Measurements from ENCODE around the gene SLC7A1. TPM values are rescaled to one million over a fixed set of nuclear protein-coding genes. Genes with fewer than 3 reads are reported as not detected.

Gene SLC7A1
- total and polyA plus RNA-seq, 2 donors (not counting 1 experiment from before 2014, with no cell fraction given), result 15.4 to 26.6 TPM

GRCh38 chr13:29515372-29515771, 80.1 kb downstream of the SLC7A1 start:
- Histone ChIP-seq H3K4me1 (ENCODE audit: control insufficient read depth, extremely low read depth, insufficient read depth, low read length) (peaks cover 3% of the 10 kb centered on the region), H3K4me2 (ENCODE audit: extremely low read depth, insufficient read depth, low read length) (no peak overlapping the region), H3K9ac (ENCODE audit: insufficient read depth, low read length) (no peak overlapping the region), H3K9me3 (ENCODE audit: control insufficient read depth, insufficient read depth, low read depth, low read length) (no peaks in the 10 kb centered on the region), H3K27me3 (ENCODE audit: control insufficient read depth, insufficient read depth, low read length) (no peaks in the 10 kb centered on the region), H3K27ac (ENCODE audit: insufficient read depth, low read length) (no peak overlapping the region), H4K20me1 (ENCODE audit: control insufficient read depth, extremely low read depth, insufficient read depth, low read length) (no peaks in the 10 kb centered on the region), H3K36me3 (ENCODE audit: control insufficient read depth, insufficient read depth, low read length) (peaks cover 16% of the 10 kb centered on the region), H2AFZ (ENCODE audit: low read length) (no peak overlapping the region), H3K79me2 (ENCODE audit: control insufficient read depth, insufficient read depth, low read length) (no peaks in the 10 kb centered on the region), H3K4me3 (replicated peaks in 1 of 4; ENCODE audit: control extremely low read depth in 1 of 4, insufficient read depth in 1 of 4, low read depth in 3 of 4, low read length in 4 of 4) (no peak overlapping the region)
- no peak for DNase-seq (ENCODE audit: low read depth in 2 of 2)
- TF ChIP-seq, protein P1, sequence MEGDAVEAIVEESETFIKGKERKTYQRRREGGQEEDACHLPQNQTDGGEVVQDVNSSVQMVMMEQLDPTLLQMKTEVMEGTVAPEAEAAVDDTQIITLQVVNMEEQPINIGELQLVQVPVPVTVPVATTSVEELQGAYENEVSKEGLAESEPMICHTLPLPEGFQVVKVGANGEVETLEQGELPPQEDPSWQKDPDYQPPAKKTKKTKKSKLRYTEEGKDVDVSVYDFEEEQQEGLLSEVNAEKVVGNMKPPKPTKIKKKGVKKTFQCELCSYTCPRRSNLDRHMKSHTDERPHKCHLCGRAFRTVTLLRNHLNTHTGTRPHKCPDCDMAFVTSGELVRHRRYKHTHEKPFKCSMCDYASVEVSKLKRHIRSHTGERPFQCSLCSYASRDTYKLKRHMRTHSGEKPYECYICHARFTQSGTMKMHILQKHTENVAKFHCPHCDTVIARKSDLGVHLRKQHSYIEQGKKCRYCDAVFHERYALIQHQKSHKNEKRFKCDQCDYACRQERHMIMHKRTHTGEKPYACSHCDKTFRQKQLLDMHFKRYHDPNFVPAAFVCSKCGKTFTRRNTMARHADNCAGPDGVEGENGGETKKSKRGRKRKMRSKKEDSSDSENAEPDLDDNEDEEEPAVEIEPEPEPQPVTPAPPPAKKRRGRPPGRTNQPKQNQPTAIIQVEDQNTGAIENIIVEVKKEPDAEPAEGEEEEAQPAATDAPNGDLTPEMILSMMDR (conservative IDR thresholded peaks at IDR 0.05 in 1 of 2, IDR thresholded peaks at IDR 0.05 in 1 of 2; ENCODE audit: low read depth in 1 of 2, low read length in 2 of 2), result no peak

- Histone ChIP-seq H3K79me2 (ENCODE audit: control insufficient read depth, insufficient read depth, low read length) (no peaks in the 10 kb centered on the region), H3K9me3 (ENCODE audit: control insufficient read depth, insufficient read depth, low read depth, low read length) (no peaks in the 10 kb centered on the region), H3K36me3 (ENCODE audit: control insufficient read depth, insufficient read depth, low read length) (peaks cover 16% of the 10 kb centered on the region), H3K4me1 (ENCODE audit: control insufficient read depth, extremely low read depth, insufficient read depth, low read length) (peaks cover 3% of the 10 kb centered on the region), H3K27me3 (ENCODE audit: control insufficient read depth, insufficient read depth, low read length) (no peaks in the 10 kb centered on the region), H2AFZ (ENCODE audit: low read length) (no peak overlapping the region), H3K9ac (ENCODE audit: insufficient read depth, low read length) (no peak overlapping the region), H3K4me2 (ENCODE audit: extremely low read depth, insufficient read depth, low read length) (no peak overlapping the region), H4K20me1 (ENCODE audit: control insufficient read depth, extremely low read depth, insufficient read depth, low read length) (no peaks in the 10 kb centered on the region), H3K27ac (ENCODE audit: insufficient read depth, low read length) (no peak overlapping the region), H3K4me3 (replicated peaks in 1 of 4; ENCODE audit: control extremely low read depth in 1 of 4, insufficient read depth in 1 of 4, low read depth in 3 of 4, low read length in 4 of 4) (no peak overlapping the region)
- no peak for DNase-seq (ENCODE audit: low read depth in 2 of 2)
- TF ChIP-seq EZH2 (IDR thresholded peaks at IDR 0.05; ENCODE audit: low read length, missing control alignments), result no peak
- TF ChIP-seq, protein P1 (conservative IDR thresholded peaks at IDR 0.05 in 1 of 2, IDR thresholded peaks at IDR 0.05 in 1 of 2; ENCODE audit: low read depth in 1 of 2, low read length in 2 of 2), result no peak
Measured at GRCh38 chr13:29514720-29515310, 80.7 kb downstream of the SLC7A1 start.

- Histone ChIP-seq H3K27me3 (ENCODE audit: control insufficient read depth, insufficient read depth, low read length) (no peaks in the 10 kb centered on the region), H3K27ac (ENCODE audit: insufficient read depth, low read length) (no peak overlapping the region), H3K4me3 (replicated peaks in 1 of 4; ENCODE audit: control extremely low read depth in 1 of 4, insufficient read depth in 1 of 4, low read depth in 3 of 4, low read length in 4 of 4) (no peak overlapping the region), H3K9me3 (ENCODE audit: control insufficient read depth, insufficient read depth, low read depth, low read length) (no peaks in the 10 kb centered on the region), H2AFZ (ENCODE audit: low read length) (no peak overlapping the region), H3K4me2 (ENCODE audit: extremely low read depth, insufficient read depth, low read length) (no peak overlapping the region), H4K20me1 (ENCODE audit: control insufficient read depth, extremely low read depth, insufficient read depth, low read length) (no peaks in the 10 kb centered on the region), H3K4me1 (ENCODE audit: control insufficient read depth, extremely low read depth, insufficient read depth, low read length) (peaks cover 3% of the 10 kb centered on the region), H3K79me2 (ENCODE audit: control insufficient read depth, insufficient read depth, low read length) (no peaks in the 10 kb centered on the region), H3K36me3 (ENCODE audit: control insufficient read depth, insufficient read depth, low read length) (peaks cover 13% of the 10 kb centered on the region), H3K9ac (ENCODE audit: insufficient read depth, low read length) (no peak overlapping the region)
- no peak for TF ChIP-seq EZH2 (IDR thresholded peaks at IDR 0.05; ENCODE audit: low read length, missing control alignments)
- TF ChIP-seq, protein P1 (conservative IDR thresholded peaks at IDR 0.05 in 1 of 2, IDR thresholded peaks at IDR 0.05 in 1 of 2; ENCODE audit: low read depth in 1 of 2, low read length in 2 of 2), result no peak
- DNase-seq (ENCODE audit: low read depth in 2 of 2), result no peak
Measured at GRCh38 chr13:29513981-29514719, 81.3 kb downstream of the SLC7A1 start.

Data from fibroblast of lung (primary cell).